Skin epidermis (tissue), 12 donors: ENCODE results near the gene SMURF1.
A peak's percentile ranks its signal among the peaks of the same experiment; 100 is the strongest.

Experiments
- H3K27ac ChIP-seq, 21 experiments: fragments of 200-600 bp; sonication (generic) in 11 of 21; one replicate each; pipeline ENCODE4 v1.5.0; 2020; ENCODE audit warnings: mild to moderate bottlenecking in 3 of 21, inconsistent platforms in 2 of 21, moderate library complexity in 2 of 21
- H3K4me3 ChIP-seq, 7 experiments: fragments of 200-600 bp; sonication (generic) in 2 of 7; one replicate each; pipeline ENCODE4 v1.5.0; 2020; ENCODE audit warnings: inconsistent platforms in 2 of 7, mild to moderate bottlenecking in 2 of 7, moderate library complexity in 1 of 7

SMURF1 gene

GRCh38 chr7:99016196-99016595 is 127.7 kb downstream of the SMURF1 start:
- no peak overlapping the region for H3K27ac ChIP-seq
- H3K4me3 ChIP-seq: no peak overlapping the region

GRCh38 chr7:99014113-99014985 is 129.6 kb downstream of the SMURF1 start:
- Histone ChIP-seq H3K4me3 (no peak overlapping the region), H3K27ac (no peak overlapping the region)

- Histone ChIP-seq H3K4me3 (no peak overlapping the region), H3K27ac (no peak overlapping the region)
These were observed 130.4 kb downstream of the SMURF1 start for GRCh38 chr7:99013266-99014112.

- no peak overlapping the region for H3K27ac ChIP-seq
These were observed 131.2 kb downstream of the SMURF1 start for GRCh38 chr7:99012722-99013121.

GRCh38 chr7:99011706-99012404 is 132.1 kb downstream of the SMURF1 start:
- H3K27ac ChIP-seq: no peak overlapping the region

More at GRCh38 chr7:99012722-99013121, 131.2 kb downstream of the SMURF1 start:
- H3K4me3 ChIP-seq: no peak overlapping the region

GRCh38 chr7:99011341-99011705 is 132.6 kb downstream of the SMURF1 start:
- no peak overlapping the region for H3K4me3 ChIP-seq
- no peak overlapping the region for H3K27ac ChIP-seq

More at GRCh38 chr7:99011706-99012404, 132.1 kb downstream of the SMURF1 start:
- H3K4me3 ChIP-seq: no peak overlapping the region

- no peak overlapping the region for H3K27ac ChIP-seq
- H3K4me3 ChIP-seq: no peak overlapping the region
These were observed 133.6 kb downstream of the SMURF1 start for GRCh38 chr7:99010281-99010680.

- Histone ChIP-seq H3K27ac (no peak overlapping the region), H3K4me3 (no peak overlapping the region)
These were observed 134.9 kb downstream of the SMURF1 start for GRCh38 chr7:99008921-99009530.

GRCh38 chr7:99008181-99008631 is 135.7 kb downstream of the SMURF1 start:
- Histone ChIP-seq H3K4me3 (no peak overlapping the region), H3K27ac (no peak overlapping the region)

- Histone ChIP-seq H3K4me3 (no peak overlapping the region), H3K27ac (no peak overlapping the region)
These were observed 137.0 kb downstream of the SMURF1 start for GRCh38 chr7:99006739-99007424.

- H3K27ac ChIP-seq: no peak overlapping the region
- H3K4me3 ChIP-seq: no peak overlapping the region
These were observed 138.1 kb downstream of the SMURF1 start for GRCh38 chr7:99005776-99006175.

GRCh38 chr7:99004781-99005500 is 139.0 kb downstream of the SMURF1 start:
- Histone ChIP-seq H3K4me3 (no peak overlapping the region), H3K27ac (peak overlapping the region in 2 of 21 experiments; percentile 19 to 39)

GRCh38 chr7:99004216-99004615 is 139.7 kb downstream of the SMURF1 start:
- Histone ChIP-seq H3K4me3 (no peak overlapping the region), H3K27ac (peak overlapping the region in 1 of 21 experiments; percentile 39)

- Histone ChIP-seq H3K27ac (peak overlapping the region in 3 of 21 experiments; percentile 39 to 55 (median 51)), H3K4me3 (no peak overlapping the region)
These were observed 140.5 kb downstream of the SMURF1 start for GRCh38 chr7:99003419-99003818.

- H3K4me3 ChIP-seq: no peak overlapping the region
- no peak overlapping the region for H3K27ac ChIP-seq
These were observed 141.1 kb downstream of the SMURF1 start for GRCh38 chr7:99002827-99003212.

GRCh38 chr7:99002148-99002826 is 141.6 kb downstream of the SMURF1 start:
- H3K4me3 ChIP-seq: no peak overlapping the region
- peak overlapping the region in 1 of 21 experiments; percentile 46 for H3K27ac ChIP-seq

GRCh38 chr7:99001482-99002147 is 142.3 kb downstream of the SMURF1 start:
- H3K27ac ChIP-seq: peak overlapping the region in 2 of 21 experiments; percentile 44 to 46
- H3K4me3 ChIP-seq: no peak overlapping the region
